Measurements from ENCODE around the gene CCNE1.
"Not testable (repeated sequence)": the region's sequence is repeated elsewhere in the genome, so short reads cannot be mapped to it uniquely, and the experiment has no call there.

The CCNE1 gene

DNA sequence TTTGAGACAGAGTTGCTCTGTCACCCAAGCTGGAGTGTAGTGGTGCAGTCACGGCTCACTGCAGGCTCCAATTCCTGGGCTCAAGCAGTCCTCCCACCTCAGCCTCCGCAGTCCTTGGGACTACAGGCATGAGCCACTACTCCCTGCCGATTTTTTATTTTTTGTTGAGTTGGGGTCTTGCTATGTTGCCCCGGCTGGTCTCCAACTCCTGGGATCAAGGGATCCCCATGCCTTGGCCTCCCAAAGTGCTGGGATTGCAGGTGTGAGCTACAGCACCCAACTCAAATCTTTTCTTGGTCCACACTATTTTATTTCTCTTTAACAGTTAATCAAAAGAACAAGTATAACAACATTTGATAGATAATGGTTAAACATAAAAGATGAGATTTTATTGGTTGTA is 7.5 kb downstream of the CCNE1 start:
- DNase-seq: no peak

GRCh38 chr19:29819986-29820385 is 8.2 kb downstream of the CCNE1 start:
- no peak for DNase-seq

DNA sequence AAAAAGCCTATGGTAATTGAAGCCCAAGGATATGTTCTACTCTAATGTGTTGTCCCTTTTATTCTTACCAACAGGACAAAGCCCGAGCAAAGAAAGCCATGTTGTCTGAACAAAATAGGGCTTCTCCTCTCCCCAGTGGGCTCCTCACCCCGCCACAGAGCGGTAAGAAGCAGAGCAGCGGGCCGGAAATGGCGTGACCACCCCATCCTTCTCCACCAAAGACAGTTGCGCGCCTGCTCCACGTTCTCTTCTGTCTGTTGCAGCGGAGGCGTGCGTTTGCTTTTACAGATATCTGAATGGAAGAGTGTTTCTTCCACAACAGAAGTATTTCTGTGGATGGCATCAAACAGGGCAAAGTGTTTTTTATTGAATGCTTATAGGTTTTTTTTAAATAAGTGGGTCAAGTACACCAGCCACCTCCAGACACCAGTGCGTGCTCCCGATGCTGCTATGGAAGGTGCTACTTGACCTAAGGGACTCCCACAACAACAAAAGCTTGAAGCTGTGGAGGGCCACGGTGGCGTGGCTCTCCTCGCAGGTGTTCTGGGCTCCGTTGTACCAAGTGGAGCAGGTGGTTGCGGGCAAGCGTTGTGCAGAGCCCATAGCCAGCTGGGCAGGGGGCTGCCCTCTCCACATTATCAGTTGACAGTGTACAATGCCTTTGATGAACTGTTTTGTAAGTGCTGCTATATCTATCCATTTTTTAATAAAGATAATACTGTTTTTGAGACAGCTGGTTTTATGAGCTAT is 12.0 kb downstream of the CCNE1 start:
- DNase-seq: no peak

GRCh38 chr19:29825263-29825662 is 13.5 kb downstream of the CCNE1 start:
- not testable (repeated sequence) for DNase-seq

DNA sequence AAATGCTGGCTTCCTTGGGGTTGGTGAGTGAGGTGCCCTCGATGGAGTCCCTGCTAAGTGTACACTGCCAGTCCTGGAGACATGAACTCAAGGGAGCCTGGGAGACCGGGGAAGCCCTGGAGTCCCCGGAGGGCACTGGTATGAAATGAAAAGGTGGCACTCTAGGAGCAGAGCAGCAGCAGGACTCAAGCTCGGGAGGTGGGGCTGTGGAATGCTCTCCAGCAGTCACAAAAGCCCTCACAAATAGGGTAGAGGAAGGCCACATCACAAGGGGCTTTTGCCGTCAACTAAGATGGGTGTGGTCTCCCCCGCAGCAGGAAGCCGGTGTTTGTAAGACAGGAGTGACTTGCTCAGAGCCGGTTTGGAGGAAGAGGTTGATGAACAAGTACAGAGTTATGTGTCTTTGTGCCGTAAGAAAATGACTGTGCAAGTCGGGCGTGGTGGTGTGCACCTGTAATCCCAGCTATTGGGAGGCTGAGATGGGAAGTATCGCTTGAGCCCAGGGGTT is 19.3 kb downstream of the CCNE1 start:
- peak; percentile 48 to 86 (median 76) for DNase-seq

GRCh38 chr19:29831686-29832085 is 19.9 kb downstream of the CCNE1 start:
- DNase-seq: no peak

DNA sequence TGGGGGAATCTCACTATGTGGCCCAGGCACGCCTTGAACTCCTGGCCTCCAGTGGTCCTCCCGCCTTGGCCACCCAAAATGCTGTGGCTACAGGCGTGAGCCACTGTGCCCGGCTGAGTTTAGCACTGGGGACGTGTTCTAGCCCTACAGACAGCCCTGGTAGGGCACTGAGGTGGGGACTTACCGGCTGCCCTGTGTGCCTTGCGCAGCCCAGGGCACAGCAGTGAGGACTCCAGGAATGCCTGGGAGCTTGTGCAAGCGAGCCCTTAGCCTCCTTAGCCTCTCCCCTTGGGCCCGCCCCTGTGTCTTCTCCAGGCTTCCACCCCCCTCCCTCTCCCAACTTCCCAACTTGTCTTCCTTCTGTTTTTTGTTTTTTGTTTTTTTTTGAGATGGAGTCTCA is 21.0 kb downstream of the CCNE1 start:
- no peak for DNase-seq

DNA sequence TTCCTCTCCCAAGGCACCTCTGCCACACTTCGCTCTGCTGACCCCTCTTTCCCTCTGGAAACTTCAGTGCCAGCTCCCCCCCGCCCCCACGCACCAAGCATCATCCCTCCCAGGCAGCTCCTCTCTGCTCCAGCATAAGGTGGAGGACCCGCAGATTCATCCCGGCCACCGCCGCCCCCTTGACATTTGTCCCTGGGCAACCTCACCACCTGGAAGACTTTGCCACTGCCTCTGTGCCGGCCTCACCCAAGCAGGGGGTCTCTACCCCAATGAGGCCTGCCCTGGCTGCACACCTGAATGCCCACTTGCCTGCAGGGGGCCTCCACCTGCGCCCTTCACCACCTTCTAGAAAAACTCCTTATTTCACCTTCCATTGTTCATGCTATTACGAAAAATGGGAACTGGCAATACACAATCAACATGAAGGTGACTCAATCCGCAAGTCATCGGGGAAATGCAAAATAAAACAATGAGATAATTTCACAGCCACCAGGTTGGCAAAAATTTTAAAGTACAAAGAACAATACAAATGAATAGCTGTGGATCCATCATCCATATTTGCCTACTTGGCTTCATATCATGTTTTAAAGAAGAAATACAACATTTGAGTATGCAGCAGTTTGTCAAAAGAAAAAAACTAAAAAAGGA is 21.9 kb downstream of the CCNE1 start:
- no peak for DNase-seq

GRCh38 chr19:29834991-29835846 is 23.4 kb downstream of the CCNE1 start:
- no peak for DNase-seq

DNA sequence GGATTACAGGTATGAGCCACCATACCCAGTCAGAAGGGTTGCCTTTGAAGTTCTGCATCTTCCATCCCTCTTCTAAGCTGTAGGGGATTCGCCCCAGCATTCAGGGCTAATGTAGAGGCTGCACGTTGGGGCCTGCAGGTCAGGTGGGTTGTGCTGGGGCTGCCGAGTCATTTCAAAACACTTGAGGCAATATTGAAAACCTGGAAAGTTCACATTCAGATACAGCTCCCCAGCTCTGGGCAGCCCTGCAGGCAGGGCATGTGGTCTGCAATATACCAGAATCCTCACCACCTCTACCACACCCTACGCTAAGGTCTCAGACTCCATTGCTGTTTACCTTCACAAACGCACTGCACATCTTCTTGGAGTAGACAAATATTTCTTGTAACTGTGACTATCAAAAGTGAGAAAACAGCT is 24.6 kb downstream of the CCNE1 start:
- no peak for DNase-seq

GRCh38 chr19:29837448-29837981 is 25.7 kb downstream of the CCNE1 start:
- peak; percentile 13 to 77 (median 55) for DNase-seq

GRCh38 chr19:29837996-29838395 is 26.2 kb downstream of the CCNE1 start:
- DNase-seq: no peak

GRCh38 chr19:29840066-29840950 is 28.5 kb downstream of the CCNE1 start:
- DNase-seq: no peak

DNA sequence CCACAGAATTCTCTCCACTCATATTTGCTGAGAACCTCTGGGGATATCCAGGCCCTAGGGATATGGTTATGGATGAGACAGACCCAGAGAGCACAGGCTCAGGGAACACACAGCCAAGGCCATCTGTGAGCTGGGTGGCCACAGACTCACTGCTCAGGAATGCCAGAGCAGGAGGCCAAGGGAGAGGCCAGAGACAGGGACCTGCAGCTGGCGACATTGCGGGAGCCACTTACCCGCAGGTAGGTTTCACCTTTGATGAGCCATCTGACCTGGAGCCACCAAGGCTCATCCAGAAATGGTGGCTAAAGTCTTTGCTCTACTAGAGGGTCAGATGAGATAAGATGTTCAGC is 29.4 kb downstream of the CCNE1 start:
- DNase-seq: no peak

GRCh38 chr19:29841559-29842367 is 30.0 kb downstream of the CCNE1 start:
- no peak for DNase-seq

DNA sequence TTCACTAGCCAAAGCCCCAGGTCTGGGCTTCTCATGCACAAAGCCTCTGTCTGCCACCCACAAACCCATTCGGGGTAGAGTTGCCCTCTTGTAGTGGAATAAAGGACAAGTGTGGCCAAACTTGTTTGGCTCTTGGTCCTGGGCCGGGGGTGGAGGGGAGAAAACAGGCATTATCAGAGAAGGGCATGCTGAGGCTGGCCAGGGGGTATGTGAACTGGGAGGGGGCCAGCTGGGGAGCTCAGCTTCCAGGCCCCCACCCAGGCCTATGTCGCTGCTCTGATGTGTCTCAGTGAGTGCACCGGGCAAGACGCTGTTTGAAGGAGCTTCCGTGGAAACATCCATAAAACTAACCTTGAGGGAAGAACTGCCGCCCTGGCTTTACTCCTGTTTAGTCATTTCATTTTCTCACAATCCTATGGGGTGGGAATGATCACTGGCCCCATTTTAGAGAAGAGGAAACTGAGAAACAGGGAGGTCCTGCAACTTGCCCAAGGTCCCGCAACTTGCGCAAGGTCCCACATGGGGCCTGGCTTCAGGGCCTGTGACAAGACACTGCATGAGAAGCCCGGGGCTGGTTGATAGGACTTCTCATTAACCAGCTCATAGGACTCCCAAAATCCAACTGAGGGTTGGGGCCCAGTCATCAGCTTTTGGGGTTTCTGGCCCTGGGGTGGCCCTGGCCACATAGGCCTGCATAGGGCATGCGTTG is 30.8 kb downstream of the CCNE1 start:
- DNase-seq: no peak

DNA sequence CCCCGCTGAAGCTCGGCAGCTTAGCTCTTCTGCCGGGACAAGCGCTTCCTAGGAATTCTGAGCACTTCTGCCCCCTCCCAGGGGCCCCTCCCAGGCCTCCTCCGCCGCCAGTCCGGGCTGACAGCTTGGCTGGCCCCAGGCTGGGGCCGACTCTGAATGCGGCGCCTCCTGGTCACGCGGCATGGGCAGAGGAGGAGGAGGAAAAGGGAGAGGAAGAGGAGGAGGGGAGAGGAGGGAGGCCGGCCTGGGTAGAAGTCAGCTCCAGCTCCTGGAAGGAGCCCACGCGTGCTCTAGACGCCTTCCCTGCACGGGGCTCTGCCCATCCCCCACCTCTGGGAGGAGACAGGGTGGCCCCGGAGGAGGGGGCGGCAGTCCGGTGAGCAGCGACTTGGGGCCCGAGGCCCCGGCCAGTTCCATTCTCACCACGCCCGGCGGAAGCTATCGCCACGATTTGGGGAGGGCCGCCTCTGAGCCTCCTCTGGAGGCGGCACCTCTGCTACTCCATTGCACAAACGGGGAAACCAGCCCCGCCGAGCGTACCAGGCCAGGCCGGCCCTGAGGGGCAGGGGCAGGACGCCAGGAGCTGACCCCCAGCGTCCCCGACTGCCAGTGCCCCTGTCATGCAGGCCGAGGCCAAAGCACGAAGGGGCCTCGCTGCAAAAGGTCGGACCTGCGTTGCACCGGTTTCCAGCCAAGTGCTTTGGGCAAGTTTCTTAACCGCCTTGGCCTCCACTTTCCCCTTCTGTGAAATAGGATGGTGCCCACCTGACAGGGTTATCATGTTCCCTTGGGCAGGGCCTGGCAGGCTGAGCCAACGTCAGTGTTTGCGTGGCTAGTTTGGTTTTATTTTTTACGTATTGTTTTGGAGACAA is 31.6 kb downstream of the CCNE1 start:
- DNase-seq: peak in 5 of 6 experiments; percentile 4 to 53 (median 17)

DNA sequence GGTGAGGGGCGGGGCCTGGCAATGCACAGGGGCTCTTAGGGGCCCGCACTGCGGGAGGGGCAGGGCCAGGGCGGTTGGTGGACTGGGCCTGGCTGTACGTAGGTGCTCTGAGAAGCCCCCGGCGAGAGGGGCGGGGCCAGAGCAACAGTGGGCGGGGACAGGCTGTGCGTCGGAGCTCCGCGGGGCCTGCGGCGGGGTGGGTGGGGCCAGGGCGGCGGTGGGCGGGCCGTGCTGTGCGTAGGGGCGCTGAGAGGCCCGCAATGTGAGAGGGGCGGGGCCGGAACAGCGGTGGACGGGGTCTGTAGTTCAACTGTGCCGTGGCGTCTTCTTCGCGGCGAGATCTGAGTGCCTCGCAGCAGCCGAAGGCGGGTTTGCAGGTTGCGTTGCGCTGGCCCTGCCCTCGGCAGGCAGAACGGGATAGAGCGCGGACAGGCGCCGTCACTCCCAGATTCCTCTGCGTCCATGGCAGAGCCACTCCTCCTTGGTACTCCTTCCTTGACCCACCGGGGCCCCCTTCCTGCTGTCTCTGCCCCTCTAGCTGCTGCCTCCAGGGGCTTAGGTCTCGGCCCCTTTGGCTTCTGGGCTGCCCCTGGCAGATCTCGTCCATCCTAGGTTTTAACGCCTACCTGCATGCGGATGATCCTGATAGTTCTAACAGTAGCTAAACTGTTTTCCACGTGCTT is 33.2 kb downstream of the CCNE1 start:
- peak; percentile 95 to 99 (median 97) for DNase-seq
